Endothelial cell of umbilical vein (primary cell): ENCODE results near the gene MACF1. TPM values are rescaled to one million over a fixed set of nuclear protein-coding genes. Genes with fewer than 3 reads are reported as not detected.

ENCODE experiments used
- BruUV-seq: library from RNA; stranded (reverse); fragments of 400-500 nt; replicated peaks from 2 replicates; lab custom pipeline; 2021; lab: Mats Ljungman, UMichigan
- CTCF ChIA-PET: fragments of 300-600, 350-600 bp; sonication (Branson Sonifier 250); formaldehyde crosslinking; loops from one replicate; lab custom pipeline; 2021; ENCODE audit warnings: antibody characterized with exemption, inconsistent platforms; lab: Charles Lee
- POLR2A ChIA-PET: fragments of 300-600, 350-600 bp; sonication (Branson Sonifier 250); formaldehyde crosslinking; loops from one replicate; lab custom pipeline; 2021; ENCODE audit warnings: antibody characterized with exemption, inconsistent platforms; lab: Charles Lee
- DNase-seq: peaks from one replicate; pipeline ENCODE4 v3.0.0-alpha.2; 2011; ENCODE audit warnings: low read depth, low spot score
- FAIRE-seq: peaks from 2 replicates; lab custom pipeline; 2011; peaks lifted over from hg19 to GRCh38; lab: Jason Lieb, UNC
- H2AFZ ChIP-seq: 2 replicates; pipeline ENCODE4 v1.6.0; 2012; ENCODE audit warnings: low read depth, low read length, control low read depth, inconsistent platforms
- H3K27ac ChIP-seq: 2 replicates; pipeline ENCODE4 v1.5.1; 2011; ENCODE audit warnings: low read depth, mild to moderate bottlenecking, control low read depth, low read length, moderate library complexity; ENCODE audit not compliant: insufficient read depth
- H3K27me3 ChIP-seq, 2 experiments: 2 replicates each; pipeline versions ENCODE4 v1.6.0 to v1.6.1; 2011; ENCODE audit warnings: low read length in 2 of 2, mixed read lengths in 1 of 2; ENCODE audit not compliant: control insufficient read depth in 2 of 2, insufficient read depth in 2 of 2
- H3K36me3 ChIP-seq, 2 experiments: 2 replicates in 1 of 2; 3 replicates in 1 of 2; pipeline ENCODE4 v1.5.1; 2011; ENCODE audit warnings: low read length in 2 of 2, mild to moderate bottlenecking in 1 of 2, moderate library complexity in 1 of 2; ENCODE audit not compliant: control insufficient read depth in 2 of 2, insufficient read depth in 2 of 2; ENCODE audit errors: extremely low read depth in 1 of 2
- H3K4me1 ChIP-seq: 3 replicates; pipeline ENCODE4 v1.5.1; 2011; ENCODE audit warnings: mild to moderate bottlenecking, low read length; ENCODE audit not compliant: control insufficient read depth, insufficient read depth; ENCODE audit errors: extremely low read depth
- H3K4me2 ChIP-seq: 2 replicates; pipeline ENCODE4 v1.6.1; 2011; ENCODE audit warnings: low read length, control low read depth, mixed read lengths; ENCODE audit not compliant: insufficient read depth
- H3K4me3 ChIP-seq, 3 experiments: fragments of 200-600 bp in 1 of 3; sonication (generic), shearing (Covaris generic) in 1 of 3; replicated peaks in 1 of 3; 2 replicates each; pipeline ENCODE4 v1.5.1; 2011 to 2016; ENCODE audit warnings: control low read depth in 3 of 3, low read length in 3 of 3, mild to moderate bottlenecking in 2 of 3, inconsistent platforms in 1 of 3, low read depth in 1 of 3, moderate library complexity in 1 of 3; ENCODE audit not compliant: insufficient read depth in 1 of 3
- H3K79me2 ChIP-seq: 2 replicates; pipeline ENCODE4 v1.6.0; 2012; ENCODE audit warnings: low read length, inconsistent platforms; ENCODE audit not compliant: control insufficient read depth, insufficient read depth
- H3K9ac ChIP-seq: replicated peaks from 2 replicates; pipeline ENCODE3; 2011; ENCODE audit warnings: low read length, control low read depth; ENCODE audit not compliant: insufficient read depth; ENCODE audit errors: extremely low read depth
- H3K9me1 ChIP-seq: replicated peaks from 3 replicates; pipeline ENCODE4 v1.6.0; 2011; ENCODE audit warnings: mild to moderate bottlenecking, low read length; ENCODE audit not compliant: control insufficient read depth, insufficient read depth; ENCODE audit errors: extremely low read depth
- H3K9me3 ChIP-seq: replicated peaks from 2 replicates; pipeline ENCODE4 v1.5.1; 2012; ENCODE audit warnings: low read length, inconsistent platforms; ENCODE audit not compliant: control insufficient read depth, insufficient read depth
- H4K20me1 ChIP-seq: replicated peaks from 2 replicates; pipeline ENCODE3; 2011; ENCODE audit warnings: mild to moderate bottlenecking, low read length; ENCODE audit not compliant: control insufficient read depth, insufficient read depth; ENCODE audit errors: extremely low read depth
- GATA2 ChIP-seq: IDR thresholded peaks from 2 replicates; pipeline ENCODE4 v1.7.0; 2011; ENCODE audit warnings: low read depth, mild to moderate bottlenecking, moderate library complexity, mixed read lengths, low read length; ENCODE audit not compliant: insufficient read length, insufficient read depth
- JUN ChIP-seq: IDR thresholded peaks from 2 replicates; pipeline ENCODE4 v1.6.1; 2011; ENCODE audit warnings: borderline replicate concordance, low read depth; ENCODE audit not compliant: insufficient read length, insufficient read depth
- MAX ChIP-seq: IDR thresholded peaks from 2 replicates; pipeline ENCODE4 v1.6.1; 2011; ENCODE audit not compliant: insufficient read depth, insufficient read length
- MYC ChIP-seq: IDR thresholded peaks from one replicate; pipeline ENCODE4 v1.6.1; 2011; ENCODE audit warnings: mild to moderate bottlenecking, low read depth, low read length
- POLR2A ChIP-seq: IDR thresholded peaks from 2 replicates; pipeline ENCODE4 v1.6.1; 2012; ENCODE audit warnings: low read depth, mild to moderate bottlenecking, control low read depth, low read length
- dilution Hi-C: fragments of 300-500 bp; cut with MboI; formaldehyde crosslinking; loops from one replicate; pipeline ENCODE4 v1.15.0; 2019; ENCODE audit warnings: low sequenced_read_pairs; ENCODE audit not compliant: extremely low pct_ligation_motif_present
- intact Hi-C: fragments of 100-400 bp; cut with micrococcal nuclease; formaldehyde crosslinking; loops from one replicate; pipeline ENCODE4 v1.10.0; 2022
- polyA plus RNA-seq, 4 experiments: library from polyadenylated mRNA; depleted of rRNA in 3 of 4; stranded (reverse) in 3 of 4; unstranded in 1 of 4; fragments of >200 nt; gene quantifications; 2 replicates each; pipeline versions ENCODE4 v1.2.1 to v1.2.3, GENCODE V29; 2011 to 2012; ENCODE audit warnings: missing spikeins in 1 of 4
- total RNA-seq: library from RNA; stranded (reverse); gene quantifications from 2 replicates; pipeline ENCODE4 v1.2.3, GENCODE V29; 2021
- TF ChIP-seq, protein P1 (sequence below), 2 donors: IDR thresholded peaks; 1 replicate in 1 of 2; 2 replicates in 1 of 2; pipeline ENCODE4 v1.5.1; 2011; ENCODE audit warnings: low read length in 2 of 2, mild to moderate bottlenecking in 2 of 2, moderate library complexity in 2 of 2, control low read depth in 1 of 2, inconsistent platforms in 1 of 2, low read depth in 1 of 2; ENCODE audit not compliant: insufficient read depth in 1 of 2; ENCODE audit errors: extremely low read depth in 1 of 2

Gene MACF1
- total and polyA plus RNA-seq, 2 donors (not counting 3 experiments of a cell fraction or from before 2014, with no cell fraction given), result 122 to 587 TPM

GRCh38 chr1:39328095-39328494 lies 123.6 kb downstream of the MACF1 start:
- CTCF ChIA-PET, result interaction anchor here (1.9 kb wide), 1 partner anchor 10 kb away, joined by 7 read pairs; no protein-coding TSS in a partner anchor
- intact Hi-C loops, result no loop called here

More at GRCh38 chr1:39328095-39328494, 123.6 kb downstream of the MACF1 start:
- FAIRE-seq (no peak), DNase-seq (no peak)
- Histone ChIP-seq H4K20me1 (no peaks in the 10 kb centered on the region), H3K9ac (no peak overlapping the region), H3K9me3 (no peaks in the 10 kb centered on the region), H3K9me1 (no peaks in the 10 kb centered on the region), H3K36me3 (peaks cover 34 to 68% of the 10 kb centered on the region in 2 experiments), H3K4me3 (no peak overlapping the region), H3K27ac (no peak overlapping the region), H3K79me2 (no peaks in the 10 kb centered on the region), H2AFZ (no peak overlapping the region), H3K4me1 (no peaks in the 10 kb centered on the region), H3K27me3 (no peaks in the 10 kb centered on the region), H3K4me2 (no peak overlapping the region)
- POLR2A ChIA-PET, result no interaction called here
- no peak for TF ChIP-seq POLR2A
- TF ChIP-seq JUN, result no peak
- no peak for TF ChIP-seq MAX
- no peak for TF ChIP-seq MYC
- TF ChIP-seq, protein P1, sequence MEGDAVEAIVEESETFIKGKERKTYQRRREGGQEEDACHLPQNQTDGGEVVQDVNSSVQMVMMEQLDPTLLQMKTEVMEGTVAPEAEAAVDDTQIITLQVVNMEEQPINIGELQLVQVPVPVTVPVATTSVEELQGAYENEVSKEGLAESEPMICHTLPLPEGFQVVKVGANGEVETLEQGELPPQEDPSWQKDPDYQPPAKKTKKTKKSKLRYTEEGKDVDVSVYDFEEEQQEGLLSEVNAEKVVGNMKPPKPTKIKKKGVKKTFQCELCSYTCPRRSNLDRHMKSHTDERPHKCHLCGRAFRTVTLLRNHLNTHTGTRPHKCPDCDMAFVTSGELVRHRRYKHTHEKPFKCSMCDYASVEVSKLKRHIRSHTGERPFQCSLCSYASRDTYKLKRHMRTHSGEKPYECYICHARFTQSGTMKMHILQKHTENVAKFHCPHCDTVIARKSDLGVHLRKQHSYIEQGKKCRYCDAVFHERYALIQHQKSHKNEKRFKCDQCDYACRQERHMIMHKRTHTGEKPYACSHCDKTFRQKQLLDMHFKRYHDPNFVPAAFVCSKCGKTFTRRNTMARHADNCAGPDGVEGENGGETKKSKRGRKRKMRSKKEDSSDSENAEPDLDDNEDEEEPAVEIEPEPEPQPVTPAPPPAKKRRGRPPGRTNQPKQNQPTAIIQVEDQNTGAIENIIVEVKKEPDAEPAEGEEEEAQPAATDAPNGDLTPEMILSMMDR (IDR thresholded peaks at IDR 0.05; ENCODE audit: extremely low read depth in 1 of 2, insufficient read depth in 1 of 2, low read depth in 1 of 2, low read length in 2 of 2), result no peak
- TF ChIP-seq GATA2, result no peak
- BruUV-seq, result no TSS peak
- dilution Hi-C loops, result no loop called here
